ENCODE data around the gene ANXA2. TPM values are rescaled to one million over a fixed set of nuclear protein-coding genes. Genes with fewer than 3 reads are reported as not detected.
A peak's percentile ranks its signal among the peaks of the same experiment; 100 is the strongest.

ANXA2 gene
- total and polyA plus RNA-seq, 2 experiments from 2014 or later = 202 to 225 TPM

DNA sequence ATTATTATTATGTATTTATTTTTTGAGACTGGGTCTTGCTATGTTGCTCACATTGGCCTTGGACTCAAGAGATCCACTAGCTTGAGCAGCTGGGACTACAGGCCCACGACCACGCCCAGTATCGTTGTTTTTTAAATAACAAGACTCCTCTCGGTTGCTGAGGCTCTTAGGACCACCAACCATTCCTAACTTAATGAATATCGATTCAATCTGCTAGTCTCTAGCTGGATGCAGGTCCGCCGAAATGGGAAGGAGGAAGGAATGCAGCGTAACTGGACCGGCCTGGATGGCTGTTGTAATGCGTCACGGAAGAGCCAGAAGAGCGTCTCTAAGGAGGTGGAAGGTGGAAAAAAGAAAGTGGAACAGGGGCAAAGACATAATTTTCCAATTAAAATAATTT, 1.7 kb downstream of the ANXA2 start:
- H3K27me3 Mint-ChIP-seq (ENCODE audit: insufficient read depth, low read depth, poor library complexity) = peaks cover 12% of the 10 kb centered on the region
- peaks cover 54% of the 10 kb centered on the region for H3K79me2 ChIP-seq (replicated peaks; ENCODE audit: insufficient read depth)
- H3K36me3 Mint-ChIP-seq (ENCODE audit: low read depth) = no peaks in the 10 kb centered on the region; the same call in 1 of the 3 replicates
- ATAC-seq (peak; percentile 2; the same call in 1 of the 3 replicates), DNase-seq (ENCODE audit: low spot score) (peak; percentile 81)
- peaks cover 12% of the 10 kb centered on the region; the same call in 1 of the 2 replicates for H4K20me1 ChIP-seq (replicated peaks; ENCODE audit: insufficient read depth)
- H3K27ac ChIP-seq (ENCODE audit: low read depth) = no peak overlapping the region
- peaks cover 62% of the 10 kb centered on the region for H3K4me1 ChIP-seq (ENCODE audit: insufficient read depth)
- H3K4me1 Mint-ChIP-seq = peaks cover 70% of the 10 kb centered on the region
- peak overlapping the region; percentile 92; the same call in 1 of the 2 replicates for H3K4me3 ChIP-seq
- H2AFZ ChIP-seq = no peak overlapping the region
- no peaks in the 10 kb centered on the region for H3K9me3 Mint-ChIP-seq
- no peaks in the 10 kb centered on the region for H3K9me2 ChIP-seq (ENCODE audit: insufficient read depth)
- H3K36me3 ChIP-seq (ENCODE audit: insufficient read depth) = no peaks in the 10 kb centered on the region
- H3K27me3 ChIP-seq (ENCODE audit: insufficient read depth) = peaks cover 20% of the 10 kb centered on the region
- TF ChIP-seq CREB1 (CRISPR knock-in tag; IDR thresholded peaks at IDR 0.05; ENCODE audit: low read depth) (no peak), ETS1 (IDR thresholded peaks at IDR 0.05) (no peak), NANOG (IDR thresholded peaks at IDR 0.05; ENCODE audit: borderline replicate concordance) (no peak), ZNF114 (CRISPR knock-in tag; IDR thresholded peaks at IDR 0.05) (no peak), EZH2 (IDR thresholded peaks at IDR 0.05; ENCODE audit: low read depth, unreplicated experiment) (no peak), JUNB (IDR thresholded peaks at IDR 0.05; ENCODE audit: unreplicated experiment) (no peak), STAT1 (IDR thresholded peaks at IDR 0.05; ENCODE audit: unreplicated experiment) (no peak)
- TF ChIP-seq, protein P1, sequence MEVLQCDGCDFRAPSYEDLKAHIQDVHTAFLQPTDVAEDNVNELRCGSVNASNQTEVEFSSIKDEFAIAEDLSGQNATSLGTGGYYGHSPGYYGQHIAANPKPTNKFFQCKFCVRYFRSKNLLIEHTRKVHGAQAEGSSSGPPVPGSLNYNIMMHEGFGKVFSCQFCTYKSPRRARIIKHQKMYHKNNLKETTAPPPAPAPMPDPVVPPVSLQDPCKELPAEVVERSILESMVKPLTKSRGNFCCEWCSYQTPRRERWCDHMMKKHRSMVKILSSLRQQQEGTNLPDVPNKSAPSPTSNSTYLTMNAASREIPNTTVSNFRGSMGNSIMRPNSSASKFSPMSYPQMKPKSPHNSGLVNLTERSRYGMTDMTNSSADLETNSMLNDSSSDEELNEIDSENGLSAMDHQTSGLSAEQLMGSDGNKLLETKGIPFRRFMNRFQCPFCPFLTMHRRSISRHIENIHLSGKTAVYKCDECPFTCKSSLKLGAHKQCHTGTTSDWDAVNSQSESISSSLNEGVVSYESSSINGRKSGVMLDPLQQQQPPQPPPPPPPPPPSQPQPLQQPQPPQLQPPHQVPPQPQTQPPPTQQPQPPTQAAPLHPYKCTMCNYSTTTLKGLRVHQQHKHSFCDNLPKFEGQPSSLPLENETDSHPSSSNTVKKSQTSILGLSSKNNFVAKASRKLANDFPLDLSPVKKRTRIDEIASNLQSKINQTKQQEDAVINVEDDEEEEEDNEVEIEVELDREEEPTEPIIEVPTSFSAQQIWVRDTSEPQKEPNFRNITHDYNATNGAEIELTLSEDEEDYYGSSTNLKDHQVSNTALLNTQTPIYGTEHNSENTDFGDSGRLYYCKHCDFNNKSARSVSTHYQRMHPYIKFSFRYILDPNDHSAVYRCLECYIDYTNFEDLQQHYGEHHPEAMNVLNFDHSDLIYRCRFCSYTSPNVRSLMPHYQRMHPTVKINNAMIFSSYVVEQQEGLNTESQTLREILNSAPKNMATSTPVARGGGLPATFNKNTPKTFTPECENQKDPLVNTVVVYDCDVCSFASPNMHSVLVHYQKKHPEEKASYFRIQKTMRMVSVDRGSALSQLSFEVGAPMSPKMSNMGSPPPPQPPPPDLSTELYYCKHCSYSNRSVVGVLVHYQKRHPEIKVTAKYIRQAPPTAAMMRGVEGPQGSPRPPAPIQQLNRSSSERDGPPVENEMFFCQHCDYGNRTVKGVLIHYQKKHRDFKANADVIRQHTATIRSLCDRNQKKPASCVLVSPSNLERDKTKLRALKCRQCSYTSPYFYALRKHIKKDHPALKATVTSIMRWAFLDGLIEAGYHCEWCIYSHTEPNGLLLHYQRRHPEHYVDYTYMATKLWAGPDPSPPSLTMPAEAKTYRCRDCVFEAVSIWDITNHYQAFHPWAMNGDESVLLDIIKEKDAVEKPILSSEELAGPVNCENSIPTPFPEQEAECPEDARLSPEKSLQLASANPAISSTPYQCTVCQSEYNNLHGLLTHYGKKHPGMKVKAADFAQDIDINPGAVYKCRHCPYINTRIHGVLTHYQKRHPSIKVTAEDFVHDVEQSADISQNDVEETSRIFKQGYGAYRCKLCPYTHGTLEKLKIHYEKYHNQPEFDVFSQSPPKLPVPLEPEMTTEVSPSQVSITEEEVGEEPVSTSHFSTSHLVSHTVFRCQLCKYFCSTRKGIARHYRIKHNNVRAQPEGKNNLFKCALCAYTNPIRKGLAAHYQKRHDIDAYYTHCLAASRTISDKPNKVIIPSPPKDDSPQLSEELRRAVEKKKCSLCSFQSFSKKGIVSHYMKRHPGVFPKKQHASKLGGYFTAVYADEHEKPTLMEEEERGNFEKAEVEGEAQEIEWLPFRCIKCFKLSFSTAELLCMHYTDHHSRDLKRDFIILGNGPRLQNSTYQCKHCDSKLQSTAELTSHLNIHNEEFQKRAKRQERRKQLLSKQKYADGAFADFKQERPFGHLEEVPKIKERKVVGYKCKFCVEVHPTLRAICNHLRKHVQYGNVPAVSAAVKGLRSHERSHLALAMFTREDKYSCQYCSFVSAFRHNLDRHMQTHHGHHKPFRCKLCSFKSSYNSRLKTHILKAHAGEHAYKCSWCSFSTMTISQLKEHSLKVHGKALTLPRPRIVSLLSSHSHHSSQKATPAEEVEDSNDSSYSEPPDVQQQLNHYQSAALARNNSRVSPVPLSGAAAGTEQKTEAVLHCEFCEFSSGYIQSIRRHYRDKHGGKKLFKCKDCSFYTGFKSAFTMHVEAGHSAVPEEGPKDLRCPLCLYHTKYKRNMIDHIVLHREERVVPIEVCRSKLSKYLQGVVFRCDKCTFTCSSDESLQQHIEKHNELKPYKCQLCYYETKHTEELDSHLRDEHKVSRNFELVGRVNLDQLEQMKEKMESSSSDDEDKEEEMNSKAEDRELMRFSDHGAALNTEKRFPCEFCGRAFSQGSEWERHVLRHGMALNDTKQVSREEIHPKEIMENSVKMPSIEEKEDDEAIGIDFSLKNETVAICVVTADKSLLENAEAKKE (CRISPR knock-in tag; IDR thresholded peaks at IDR 0.05) = no peak
- TF ChIP-seq, protein P2, sequence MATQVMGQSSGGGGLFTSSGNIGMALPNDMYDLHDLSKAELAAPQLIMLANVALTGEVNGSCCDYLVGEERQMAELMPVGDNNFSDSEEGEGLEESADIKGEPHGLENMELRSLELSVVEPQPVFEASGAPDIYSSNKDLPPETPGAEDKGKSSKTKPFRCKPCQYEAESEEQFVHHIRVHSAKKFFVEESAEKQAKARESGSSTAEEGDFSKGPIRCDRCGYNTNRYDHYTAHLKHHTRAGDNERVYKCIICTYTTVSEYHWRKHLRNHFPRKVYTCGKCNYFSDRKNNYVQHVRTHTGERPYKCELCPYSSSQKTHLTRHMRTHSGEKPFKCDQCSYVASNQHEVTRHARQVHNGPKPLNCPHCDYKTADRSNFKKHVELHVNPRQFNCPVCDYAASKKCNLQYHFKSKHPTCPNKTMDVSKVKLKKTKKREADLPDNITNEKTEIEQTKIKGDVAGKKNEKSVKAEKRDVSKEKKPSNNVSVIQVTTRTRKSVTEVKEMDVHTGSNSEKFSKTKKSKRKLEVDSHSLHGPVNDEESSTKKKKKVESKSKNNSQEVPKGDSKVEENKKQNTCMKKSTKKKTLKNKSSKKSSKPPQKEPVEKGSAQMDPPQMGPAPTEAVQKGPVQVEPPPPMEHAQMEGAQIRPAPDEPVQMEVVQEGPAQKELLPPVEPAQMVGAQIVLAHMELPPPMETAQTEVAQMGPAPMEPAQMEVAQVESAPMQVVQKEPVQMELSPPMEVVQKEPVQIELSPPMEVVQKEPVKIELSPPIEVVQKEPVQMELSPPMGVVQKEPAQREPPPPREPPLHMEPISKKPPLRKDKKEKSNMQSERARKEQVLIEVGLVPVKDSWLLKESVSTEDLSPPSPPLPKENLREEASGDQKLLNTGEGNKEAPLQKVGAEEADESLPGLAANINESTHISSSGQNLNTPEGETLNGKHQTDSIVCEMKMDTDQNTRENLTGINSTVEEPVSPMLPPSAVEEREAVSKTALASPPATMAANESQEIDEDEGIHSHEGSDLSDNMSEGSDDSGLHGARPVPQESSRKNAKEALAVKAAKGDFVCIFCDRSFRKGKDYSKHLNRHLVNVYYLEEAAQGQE (IDR thresholded peaks at IDR 0.05; ENCODE audit: unreplicated experiment) = no peak
- TF ChIP-seq, protein P3, sequence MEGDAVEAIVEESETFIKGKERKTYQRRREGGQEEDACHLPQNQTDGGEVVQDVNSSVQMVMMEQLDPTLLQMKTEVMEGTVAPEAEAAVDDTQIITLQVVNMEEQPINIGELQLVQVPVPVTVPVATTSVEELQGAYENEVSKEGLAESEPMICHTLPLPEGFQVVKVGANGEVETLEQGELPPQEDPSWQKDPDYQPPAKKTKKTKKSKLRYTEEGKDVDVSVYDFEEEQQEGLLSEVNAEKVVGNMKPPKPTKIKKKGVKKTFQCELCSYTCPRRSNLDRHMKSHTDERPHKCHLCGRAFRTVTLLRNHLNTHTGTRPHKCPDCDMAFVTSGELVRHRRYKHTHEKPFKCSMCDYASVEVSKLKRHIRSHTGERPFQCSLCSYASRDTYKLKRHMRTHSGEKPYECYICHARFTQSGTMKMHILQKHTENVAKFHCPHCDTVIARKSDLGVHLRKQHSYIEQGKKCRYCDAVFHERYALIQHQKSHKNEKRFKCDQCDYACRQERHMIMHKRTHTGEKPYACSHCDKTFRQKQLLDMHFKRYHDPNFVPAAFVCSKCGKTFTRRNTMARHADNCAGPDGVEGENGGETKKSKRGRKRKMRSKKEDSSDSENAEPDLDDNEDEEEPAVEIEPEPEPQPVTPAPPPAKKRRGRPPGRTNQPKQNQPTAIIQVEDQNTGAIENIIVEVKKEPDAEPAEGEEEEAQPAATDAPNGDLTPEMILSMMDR (conservative IDR thresholded peaks at IDR 0.05; ENCODE audit: low read depth in 2 of 2) = no peak
- no peak overlapping the region for H3K27ac Mint-ChIP-seq
- peak overlapping the region; percentile 83 for H3K4me3 Mint-ChIP-seq
- H3K4me2 ChIP-seq = peak overlapping the region; percentile 83
- H3F3A ChIP-seq (replicated peaks; ENCODE audit: low read depth) = peaks cover 6% of the 10 kb centered on the region; the same call in 1 of the 2 replicates

Measured in GM23338 (cell line).